ENCODE data around the gene SDC3.
"Not testable (repeated sequence)": the region's sequence is repeated elsewhere in the genome, so short reads cannot be mapped to it uniquely, and the experiment has no call there.

- TF ChIP-seq CTCF (conservative IDR thresholded peaks at IDR 0.05; ENCODE audit: low read depth, low read length); EZH2phosphoT487 (IDR thresholded peaks at IDR 0.05; ENCODE audit: borderline replicate concordance, low read length); EZH2 (IDR thresholded peaks at IDR 0.05; ENCODE audit: low read length, unreplicated experiment): not testable (repeated sequence)
Observed at GRCh38 chr1:30935758-30936157, 27.2 kb upstream of the SDC3 start.
